ENCODE measurements around the gene CALCR.

DNA sequence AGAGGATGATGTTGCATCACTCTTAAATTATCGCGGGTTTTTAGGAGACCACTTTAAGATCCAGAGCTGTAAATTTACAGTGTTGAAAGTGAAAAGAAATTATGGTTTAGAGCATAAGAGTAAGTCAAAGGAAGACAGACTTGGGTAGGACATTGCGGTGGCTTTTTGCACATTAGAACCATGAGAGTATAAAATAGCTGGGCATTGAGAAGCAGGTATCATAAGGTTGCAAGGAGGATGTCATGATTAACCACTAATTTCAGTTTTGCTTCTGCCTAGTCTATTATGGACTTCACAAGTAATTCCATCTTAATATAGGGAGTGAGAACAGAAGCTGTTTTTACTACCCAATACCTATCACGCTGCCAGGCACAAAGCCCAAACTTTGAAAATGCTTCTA is 57.7 kb downstream of the CALCR start:
- no peak for TF ChIP-seq POLR2A (IDR thresholded peaks at IDR 0.05)
- TF ChIP-seq, protein P1, sequence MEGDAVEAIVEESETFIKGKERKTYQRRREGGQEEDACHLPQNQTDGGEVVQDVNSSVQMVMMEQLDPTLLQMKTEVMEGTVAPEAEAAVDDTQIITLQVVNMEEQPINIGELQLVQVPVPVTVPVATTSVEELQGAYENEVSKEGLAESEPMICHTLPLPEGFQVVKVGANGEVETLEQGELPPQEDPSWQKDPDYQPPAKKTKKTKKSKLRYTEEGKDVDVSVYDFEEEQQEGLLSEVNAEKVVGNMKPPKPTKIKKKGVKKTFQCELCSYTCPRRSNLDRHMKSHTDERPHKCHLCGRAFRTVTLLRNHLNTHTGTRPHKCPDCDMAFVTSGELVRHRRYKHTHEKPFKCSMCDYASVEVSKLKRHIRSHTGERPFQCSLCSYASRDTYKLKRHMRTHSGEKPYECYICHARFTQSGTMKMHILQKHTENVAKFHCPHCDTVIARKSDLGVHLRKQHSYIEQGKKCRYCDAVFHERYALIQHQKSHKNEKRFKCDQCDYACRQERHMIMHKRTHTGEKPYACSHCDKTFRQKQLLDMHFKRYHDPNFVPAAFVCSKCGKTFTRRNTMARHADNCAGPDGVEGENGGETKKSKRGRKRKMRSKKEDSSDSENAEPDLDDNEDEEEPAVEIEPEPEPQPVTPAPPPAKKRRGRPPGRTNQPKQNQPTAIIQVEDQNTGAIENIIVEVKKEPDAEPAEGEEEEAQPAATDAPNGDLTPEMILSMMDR (IDR thresholded peaks at IDR 0.05) = no peak
